Testis (tissue), 3 donors: Measurements from ENCODE around the gene BNC2. TPM values are rescaled to one million over a fixed set of nuclear protein-coding genes. Genes with fewer than 3 reads are reported as not detected.

Source experiments
- DNase-seq: peaks from one replicate; pipeline ENCODE4 v3.0.0-alpha.2; 2019
- H3K27ac ChIP-seq, 2 donors: fragments of 200-600 bp; sonication (generic); one replicate each; pipeline ENCODE4 v1.5.1; 2019
- H3K27me3 ChIP-seq: fragments of 200-600 bp; sonication (generic); one replicate; pipeline ENCODE4 v1.5.1; 2019
- H3K36me3 ChIP-seq: fragments of 200-600 bp; sonication (generic); one replicate; pipeline ENCODE4 v1.5.1; 2017; ENCODE audit warnings: low read depth; ENCODE audit errors: missing control alignments
- H3K4me1 ChIP-seq: fragments of 200-600 bp; sonication (generic); one replicate; pipeline ENCODE4 v1.5.1; 2019
- H3K4me3 ChIP-seq, 2 donors: fragments of 200-600 bp; sonication (generic); one replicate each; pipeline ENCODE4 v1.5.1; 2017 to 2019
- H3K9me3 ChIP-seq: fragments of 200-600 bp; sonication (generic); one replicate; pipeline ENCODE4 v1.5.1; 2017
- POLR2A ChIP-seq: fragments of 450-650 bp; IDR thresholded peaks from one replicate; pipeline ENCODE4 v1.6.1; 2017; ENCODE audit warnings: antibody characterized with exemption, mild to moderate bottlenecking, moderate library complexity
- WGBS, 2 donors: methylation state at CpG; one replicate each; pipeline ENCODE4 v1.1.5; 2018; 5-methylcytosine and 5-hydroxymethylcytosine counted together
- intact Hi-C: fragments of 100-400 bp; cut with DNase I; formaldehyde crosslinking; loops from one replicate; pipeline ENCODE4 v1.15.1; 2023; ENCODE audit warnings: low total_unique reads
- polyA plus RNA-seq: library from polyadenylated mRNA; stranded (reverse); fragments of 350-450 nt; fragmentation: Illumina TruSeq; extraction: RNeasy Lipid Tissue Mini Kit (QIAGEN cat#74804); gene quantifications from one replicate; pipeline ENCODE4 v1.2.3, GENCODE V29; 2014; ENCODE audit warnings: low read depth, low replicate concordance; ENCODE audit not compliant: insufficient read depth
- total RNA-seq, 2 donors: library from RNA; depleted of rRNA; stranded (reverse); fragments of >200 nt; gene quantifications; one replicate each; pipeline ENCODE4 v1.2.3, GENCODE V29; 2016
- TF ChIP-seq, protein P1 (sequence below), 3 experiments: fragments of 450-650 bp in 2 of 3; fragments of 200-600 bp in 1 of 3; sonication (generic) in 1 of 3; IDR thresholded peaks; one replicate each; pipeline ENCODE4 v1.5.1; 2016 to 2019; ENCODE audit warnings: antibody characterized with exemption in 3 of 3, mild to moderate bottlenecking in 2 of 3, moderate library complexity in 1 of 3

Gene BNC2
- total and polyA plus RNA-seq, 3 donors from 2014 or later, result 14.6 to 35.2 (median 32.0) TPM

DNA sequence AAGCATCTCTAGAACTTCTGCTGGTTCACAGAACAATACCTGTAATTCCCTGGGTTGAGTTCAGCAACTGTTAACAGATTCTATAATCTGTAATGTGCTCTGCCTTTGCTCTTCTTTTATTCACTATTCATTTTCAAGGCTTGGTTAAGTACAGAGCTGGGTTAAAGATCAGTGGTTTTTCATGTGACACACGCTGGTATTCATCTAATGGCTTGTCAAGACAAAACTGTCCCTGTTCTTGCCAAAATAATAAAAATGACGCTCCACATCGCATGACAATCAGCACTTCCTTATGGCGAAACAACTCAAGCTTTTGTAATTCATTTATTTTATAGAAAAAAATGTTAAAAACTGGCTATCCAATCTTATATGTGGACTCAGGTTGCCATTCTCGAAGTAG lies 137.9 kb downstream of the BNC2 start:
- Histone ChIP-seq H3K27me3 (no peaks in the 10 kb centered on the region), H3K27ac (no peak overlapping the region), H3K4me1 (no peaks in the 10 kb centered on the region), H3K36me3 (no peaks in the 10 kb centered on the region), H3K9me3 (no peaks in the 10 kb centered on the region), H3K4me3 (no peak overlapping the region)
- intact Hi-C loops, result no loop called here
- 93 to 94% methylated on average over 5 of the region's 5 CpGs for WGBS, 2 donors
- TF ChIP-seq, protein P1, sequence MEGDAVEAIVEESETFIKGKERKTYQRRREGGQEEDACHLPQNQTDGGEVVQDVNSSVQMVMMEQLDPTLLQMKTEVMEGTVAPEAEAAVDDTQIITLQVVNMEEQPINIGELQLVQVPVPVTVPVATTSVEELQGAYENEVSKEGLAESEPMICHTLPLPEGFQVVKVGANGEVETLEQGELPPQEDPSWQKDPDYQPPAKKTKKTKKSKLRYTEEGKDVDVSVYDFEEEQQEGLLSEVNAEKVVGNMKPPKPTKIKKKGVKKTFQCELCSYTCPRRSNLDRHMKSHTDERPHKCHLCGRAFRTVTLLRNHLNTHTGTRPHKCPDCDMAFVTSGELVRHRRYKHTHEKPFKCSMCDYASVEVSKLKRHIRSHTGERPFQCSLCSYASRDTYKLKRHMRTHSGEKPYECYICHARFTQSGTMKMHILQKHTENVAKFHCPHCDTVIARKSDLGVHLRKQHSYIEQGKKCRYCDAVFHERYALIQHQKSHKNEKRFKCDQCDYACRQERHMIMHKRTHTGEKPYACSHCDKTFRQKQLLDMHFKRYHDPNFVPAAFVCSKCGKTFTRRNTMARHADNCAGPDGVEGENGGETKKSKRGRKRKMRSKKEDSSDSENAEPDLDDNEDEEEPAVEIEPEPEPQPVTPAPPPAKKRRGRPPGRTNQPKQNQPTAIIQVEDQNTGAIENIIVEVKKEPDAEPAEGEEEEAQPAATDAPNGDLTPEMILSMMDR (IDR thresholded peaks at IDR 0.05), result no peak
- TF ChIP-seq POLR2A, result no peak
- DNase-seq, result no peak

DNA sequence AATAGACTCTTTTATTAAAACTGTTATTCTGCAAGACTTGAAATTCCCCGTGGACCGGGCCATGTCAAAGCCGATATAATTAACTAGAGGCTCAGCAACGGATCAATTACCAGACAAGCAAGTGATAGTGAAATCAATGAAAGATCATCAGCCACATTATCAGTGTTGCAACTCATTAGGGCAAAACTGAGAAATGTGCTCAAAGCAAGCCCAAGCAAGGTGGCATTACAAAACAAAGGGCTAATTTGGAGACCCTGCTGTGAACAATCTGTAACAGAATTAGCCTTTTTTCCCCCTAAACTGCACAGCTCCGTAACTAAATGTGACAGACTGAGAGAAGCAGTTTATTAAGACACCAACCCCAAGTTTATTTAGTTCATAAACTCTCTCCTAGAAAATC lies 140.3 kb downstream of the BNC2 start:
- Histone ChIP-seq H3K27ac (no peak overlapping the region), H3K9me3 (no peaks in the 10 kb centered on the region), H3K36me3 (no peaks in the 10 kb centered on the region), H3K27me3 (no peaks in the 10 kb centered on the region), H3K4me3 (no peak overlapping the region), H3K4me1 (peaks cover 11% of the 10 kb centered on the region)
- 73 to 83% methylated on average over 5 of the region's 5 CpGs for WGBS, 2 donors
- intact Hi-C loops, result no loop called here
- TF ChIP-seq POLR2A, result no peak
- TF ChIP-seq, protein P1 (IDR thresholded peaks at IDR 0.05), result no peak
- no peak for DNase-seq

DNA sequence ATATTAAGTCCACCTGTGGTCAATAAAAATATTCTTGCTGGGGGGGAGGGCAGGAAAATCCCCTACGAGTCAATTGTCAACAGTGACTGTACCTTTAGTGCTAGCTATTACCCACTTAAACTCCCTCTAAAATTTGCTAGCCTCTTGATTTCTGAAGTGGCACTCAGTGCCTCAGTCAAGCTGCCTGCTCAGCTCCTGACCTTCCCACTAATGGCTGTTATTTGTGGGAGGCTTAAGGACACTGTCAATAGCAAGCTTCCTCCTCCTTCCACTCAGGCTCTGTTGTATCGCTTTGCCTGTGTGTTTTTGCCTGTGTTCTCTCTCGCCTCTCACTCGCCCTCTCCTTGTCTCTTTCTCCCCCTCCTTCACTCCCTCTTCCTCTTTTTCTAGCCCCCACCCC lies 140.8 kb downstream of the BNC2 start:
- TF ChIP-seq, protein P1 (IDR thresholded peaks at IDR 0.05), result no peak
- TF ChIP-seq POLR2A, result no peak

DNA sequence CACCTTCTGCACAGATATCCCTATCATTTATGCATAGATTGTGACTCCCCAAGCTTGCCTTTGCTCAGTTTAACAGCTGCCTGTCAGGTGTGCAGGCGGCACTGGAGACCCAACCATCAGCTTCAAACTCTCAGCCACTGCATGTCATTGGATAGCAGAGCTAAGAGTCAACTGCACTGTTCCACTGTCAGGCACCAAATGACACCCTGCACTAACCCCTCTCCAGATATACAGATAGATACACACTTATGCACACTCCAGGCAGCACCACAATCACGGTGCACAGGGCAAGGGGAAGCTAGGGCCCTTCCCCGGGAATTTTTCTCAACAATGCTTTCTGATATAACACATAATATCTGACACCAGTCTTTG lies 142.3 kb downstream of the BNC2 start:
- peak overlapping the region; percentile 84 for H3K27ac ChIP-seq
- no peak for TF ChIP-seq POLR2A
- TF ChIP-seq, protein P1 (IDR thresholded peaks at IDR 0.05), result no peak
- WGBS, 2 donors, result 56 to 74% methylated on average over 3 of the region's 3 CpGs
- no peak for DNase-seq
- peaks cover 11% of the 10 kb centered on the region for H3K4me1 ChIP-seq
- no peak overlapping the region for H3K4me3 ChIP-seq
- no peaks in the 10 kb centered on the region for H3K9me3 ChIP-seq
- H3K36me3 ChIP-seq, result no peaks in the 10 kb centered on the region
- intact Hi-C loops, result loop anchor here (10.0 kb wide), 1 partner anchor 137 kb away; no protein-coding TSS in a partner anchor
- no peaks in the 10 kb centered on the region for H3K27me3 ChIP-seq

More for the DNA sequence above, 140.8 kb downstream of the BNC2 start:
- Histone ChIP-seq H3K9me3 (no peaks in the 10 kb centered on the region), H3K27ac (no peak overlapping the region), H3K4me1 (peaks cover 11% of the 10 kb centered on the region), H3K27me3 (no peaks in the 10 kb centered on the region), H3K36me3 (no peaks in the 10 kb centered on the region), H3K4me3 (no peak overlapping the region)
- intact Hi-C loops, result loop anchor here (10.0 kb wide), 1 partner anchor 135 kb away; no protein-coding TSS in a partner anchor
- 60 to 68% methylated on average over 4 of the region's 4 CpGs for WGBS, 2 donors
- DNase-seq, result no peak

DNA sequence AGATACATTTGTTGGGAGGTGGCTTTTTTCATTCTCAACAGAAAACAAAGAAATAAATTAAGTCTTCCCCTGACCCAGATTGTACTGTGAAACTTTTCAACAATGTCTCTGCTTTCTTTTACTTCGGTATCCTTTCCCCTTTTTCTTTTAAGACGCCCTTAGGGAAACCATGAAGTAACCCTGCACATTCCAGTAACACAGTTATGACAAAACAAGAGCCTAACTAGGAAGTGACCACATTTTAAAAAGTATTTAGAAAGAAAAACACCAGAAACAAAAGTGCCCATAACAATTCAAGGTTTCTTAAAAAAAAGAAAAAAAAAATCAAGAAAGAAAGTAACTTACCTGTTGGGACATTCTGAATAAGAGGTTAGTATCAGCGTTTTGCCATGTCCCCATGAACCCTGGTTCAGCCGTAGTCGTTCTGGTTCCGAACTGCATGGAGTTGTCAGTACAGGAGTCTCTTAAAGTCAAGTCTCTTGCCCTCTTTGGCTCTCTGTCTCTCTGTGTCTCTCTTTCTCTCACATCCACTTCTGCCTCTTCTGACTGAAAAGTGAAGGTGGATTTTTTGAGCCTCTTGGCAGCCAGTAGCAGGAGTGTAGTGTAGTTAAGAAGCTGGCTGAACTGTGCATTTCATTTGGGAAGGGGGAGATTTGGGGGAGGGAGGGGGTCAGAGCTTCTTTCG lies 142.9 kb downstream of the BNC2 start:
- intact Hi-C loops, result loop anchor here (10.0 kb wide), 1 partner anchor 137 kb away; no protein-coding TSS in a partner anchor
- DNase-seq, result no peak
- Histone ChIP-seq H3K27ac (peak overlapping the region; percentile 84), H3K27me3 (no peaks in the 10 kb centered on the region), H3K4me1 (peaks cover 11% of the 10 kb centered on the region), H3K9me3 (no peaks in the 10 kb centered on the region), H3K4me3 (peak overlapping the region; percentile 53 to 72), H3K36me3 (no peaks in the 10 kb centered on the region)
- TF ChIP-seq, protein P1 (IDR thresholded peaks at IDR 0.05), result no peak
- TF ChIP-seq POLR2A, result no peak
- WGBS, 2 donors, result 9 to 16% methylated on average over 7 of the region's 7 CpGs
